Mesenteric fat pad (tissue), 1 donor: ENCODE results near the gene EPB41L1. TPM values are rescaled to one million over a fixed set of nuclear protein-coding genes. Genes with fewer than 3 reads are reported as not detected.
"Not testable (repeated sequence)": the region's sequence is repeated elsewhere in the genome, so short reads cannot be mapped to it uniquely, and the experiment has no call there.

Experiments used
- DNase-seq: peaks from one replicate; pipeline ENCODE4 v3.0.0-alpha.2; 2020; ENCODE audit warnings: low spot score
- total RNA-seq: library from RNA; stranded (reverse); fragmentation: NEBNext Ultra II Directional; extraction: Animal tissue kit (Norgen Biotek cat#: 25700); gene quantifications from one replicate; pipeline ENCODE4 v1.2.1, GENCODE V29; 2021
- donor health status: DM: yes; HTN: yes; CAD: no.

The EPB41L1 gene
- total RNA-seq, 1 donor from 2014 or later = 59.7 TPM

GRCh38 chr20:36125097-36125496 is 29.4 kb upstream of the EPB41L1 start:
- DNase-seq = no peak

- DNase-seq = no peak
Observed at GRCh38 chr20:36126836-36127527, 27.6 kb upstream of the EPB41L1 start.

- DNase-seq = no peak
Observed at GRCh38 chr20:36128463-36129159, 25.9 kb upstream of the EPB41L1 start.

GRCh38 chr20:36129160-36129543 is 25.4 kb upstream of the EPB41L1 start:
- no peak for DNase-seq

- no peak for DNase-seq
Observed at GRCh38 chr20:36130390-36130789, 24.1 kb upstream of the EPB41L1 start.

- no peak for DNase-seq
Observed at GRCh38 chr20:36132802-36133211, 21.7 kb upstream of the EPB41L1 start.

GRCh38 chr20:36133821-36134220 is 20.7 kb upstream of the EPB41L1 start:
- no peak for DNase-seq

GRCh38 chr20:36135159-36135558 is 19.4 kb upstream of the EPB41L1 start:
- DNase-seq = no peak

GRCh38 chr20:36135821-36136220 is 18.7 kb upstream of the EPB41L1 start:
- no peak for DNase-seq

GRCh38 chr20:36137313-36137712 is 17.2 kb upstream of the EPB41L1 start:
- not testable (repeated sequence) for DNase-seq

- no peak for DNase-seq
Observed at GRCh38 chr20:36141310-36141709, 13.2 kb upstream of the EPB41L1 start.

- DNase-seq = no peak
Observed at GRCh38 chr20:36144336-36144735, 10.2 kb upstream of the EPB41L1 start.

GRCh38 chr20:36145877-36146707 is 8.4 kb upstream of the EPB41L1 start:
- DNase-seq = no peak

GRCh38 chr20:36147690-36148089 is 6.8 kb upstream of the EPB41L1 start:
- no peak for DNase-seq

- DNase-seq = no peak
Observed at GRCh38 chr20:36148439-36148838, 6.1 kb upstream of the EPB41L1 start.

- no peak for DNase-seq
Observed at GRCh38 chr20:36149012-36149411, 5.5 kb upstream of the EPB41L1 start.

- no peak for DNase-seq
Observed at GRCh38 chr20:36149469-36149868, 5.1 kb upstream of the EPB41L1 start.

- no peak for DNase-seq
Observed at GRCh38 chr20:36150489-36150846, 4.1 kb upstream of the EPB41L1 start.

- DNase-seq = no peak
Observed at GRCh38 chr20:36150847-36151539, 3.5 kb upstream of the EPB41L1 start.

GRCh38 chr20:36152261-36152660 is 2.3 kb upstream of the EPB41L1 start:
- no peak for DNase-seq

- no peak for DNase-seq
Observed at GRCh38 chr20:36153204-36153603, 1.3 kb upstream of the EPB41L1 start.
